Endodermal cell (in vitro differentiated cells): Measurements from ENCODE around the gene COA8. TPM values are rescaled to one million over a fixed set of nuclear protein-coding genes. Genes with fewer than 3 reads are reported as not detected.
A peak's percentile ranks its signal among the peaks of the same experiment; 100 is the strongest.
"Not testable (repeated sequence)": the region's sequence is repeated elsewhere in the genome, so short reads cannot be mapped to it uniquely, and the experiment has no call there.

Source experiments
- DNase-seq: peaks from one replicate; pipeline ENCODE4 v3.0.0-alpha.2; 2017
- H3K27ac ChIP-seq: 2 replicates; pipeline ENCODE4 v1.5.1; 2013; ENCODE audit warnings: mild to moderate bottlenecking, low read depth, low read length, moderate library complexity
- H3K27me3 ChIP-seq: 2 replicates; pipeline ENCODE4 v1.6.1; 2013; ENCODE audit warnings: mild to moderate bottlenecking, low read length, moderate library complexity; ENCODE audit not compliant: insufficient read depth, control insufficient read depth, poor library complexity, severe bottlenecking
- H3K36me3 ChIP-seq: 2 replicates; pipeline ENCODE4 v1.7.0; 2013; ENCODE audit warnings: mild to moderate bottlenecking, low read length, moderate library complexity; ENCODE audit not compliant: control insufficient read depth, insufficient read depth
- H3K4me1 ChIP-seq: one replicate; pipeline ENCODE4 v1.7.0; 2013; ENCODE audit warnings: low read length; ENCODE audit not compliant: control insufficient read depth, insufficient read depth
- H3K4me3 ChIP-seq: 2 replicates; pipeline ENCODE4 v1.5.1; 2013; ENCODE audit warnings: mild to moderate bottlenecking, low read length, moderate library complexity
- H3K9ac ChIP-seq: 2 replicates; pipeline ENCODE4 v1.6.1; 2013; ENCODE audit warnings: mild to moderate bottlenecking, low read length, moderate library complexity; ENCODE audit not compliant: poor library complexity, severe bottlenecking; ENCODE audit errors: extremely low read depth
- H3K9me3 ChIP-seq: 2 replicates; pipeline ENCODE4 v1.6.1; 2013; ENCODE audit warnings: mild to moderate bottlenecking, low read length, moderate library complexity; ENCODE audit not compliant: control insufficient read depth
- H3K27ac Mint-ChIP-seq: 2 replicates; pipeline ENCODE4 v1.8.0; 2020; ENCODE audit warnings: mixed read lengths
- H3K27me3 Mint-ChIP-seq: 2 replicates; pipeline ENCODE4 v1.8.0; 2021; ENCODE audit warnings: mild to moderate bottlenecking, mixed read lengths; ENCODE audit not compliant: insufficient read depth
- H3K36me3 Mint-ChIP-seq: 2 replicates; pipeline ENCODE4 v1.8.0; 2020; ENCODE audit warnings: low read depth, mixed read lengths
- H3K4me1 Mint-ChIP-seq: 2 replicates; pipeline ENCODE4 v1.8.0; 2020; ENCODE audit warnings: mixed read lengths
- H3K4me3 Mint-ChIP-seq: 2 replicates; pipeline ENCODE4 v1.8.0; 2020; ENCODE audit warnings: mild to moderate bottlenecking, moderate library complexity, mixed read lengths
- H3K9me3 Mint-ChIP-seq: 2 replicates; pipeline ENCODE4 v1.8.0; 2020; ENCODE audit warnings: mild to moderate bottlenecking, mixed read lengths
- CTCF ChIP-seq: fragments of 200-600 bp; sonication (generic); conservative IDR thresholded peaks from 2 replicates; pipeline ENCODE4 v1.5.0; 2021; ENCODE audit warnings: antibody characterized with exemption, mild to moderate bottlenecking
- WGBS, 2 experiments: methylation state at CpG; one replicate each; pipeline versions ENCODE4 v1.1.5 to v1.1.7; 2013; ENCODE audit warnings: missing lambda C conversion rate in 2 of 2, mixed read lengths in 1 of 2; ENCODE audit not compliant: insufficient coverage in 1 of 2, insufficient read length in 1 of 2; 5-methylcytosine and 5-hydroxymethylcytosine counted together
- total RNA-seq, 2 donors: library from RNA; stranded (reverse); fragmentation: NEBNext Ultra II Directional in 1 of 2; extraction: Animal tissue kit (Norgen Biotek cat#: 25700) in 1 of 2; gene quantifications; 2 replicates in 1 of 2; 3 replicates in 1 of 2; pipeline ENCODE4 v1.2.1, GENCODE V29; 2021

The COA8 gene
- total RNA-seq, 2 donors from 2014 or later, result 30.1 to 39.8 TPM

GRCh38 chr14:103524002-103524935 lies 38.5 kb upstream of the COA8 start:
- 74 to 83% methylated on average over 11 to 12 of the region's 12 CpGs for WGBS, 2 experiments
- H3K4me1 Mint-ChIP-seq, result peaks cover 37% of the 10 kb centered on the region
- Histone ChIP-seq H3K36me3 (peaks cover 12% of the 10 kb centered on the region), H3K4me1 (peaks cover 33% of the 10 kb centered on the region), H3K27me3 (peaks cover 11% of the 10 kb centered on the region), H3K9me3 (no peaks in the 10 kb centered on the region), H3K4me3 (no peak overlapping the region), H3K9ac (no peak overlapping the region), H3K27ac (no peak overlapping the region)
- H3K4me3 Mint-ChIP-seq, result peak overlapping the region; percentile 67
- no peaks in the 10 kb centered on the region for H3K9me3 Mint-ChIP-seq
- H3K27me3 Mint-ChIP-seq, result peaks cover 14% of the 10 kb centered on the region
- peak overlapping the region; percentile 72 for H3K27ac Mint-ChIP-seq
- peak; percentile 49 for TF ChIP-seq CTCF
- peaks cover 9% of the 10 kb centered on the region for H3K36me3 Mint-ChIP-seq
- no peak for DNase-seq

- H3K9me3 Mint-ChIP-seq, H3K36me3 ChIP-seq, H3K9me3 ChIP-seq, H3K27ac ChIP-seq, H3K36me3 Mint-ChIP-seq, H3K9ac ChIP-seq, DNase-seq: not testable (repeated sequence)
- Histone ChIP-seq H3K4me3 (peak overlapping the region; percentile 43), H3K4me1 (peaks cover 23% of the 10 kb centered on the region), H3K27me3 (peaks cover 11% of the 10 kb centered on the region)
- Mint-ChIP-seq H3K27me3 (peaks cover 14% of the 10 kb centered on the region), H3K4me3 (peak overlapping the region; percentile 13), H3K27ac (peak overlapping the region; percentile 72), H3K4me1 (peaks cover 39% of the 10 kb centered on the region)
- WGBS, 2 experiments, result 68 to 74% methylated on average over 12 to 17 of the region's 17 CpGs
These were observed 37.1 kb upstream of the COA8 start for GRCh38 chr14:103525430-103526246.

DNA sequence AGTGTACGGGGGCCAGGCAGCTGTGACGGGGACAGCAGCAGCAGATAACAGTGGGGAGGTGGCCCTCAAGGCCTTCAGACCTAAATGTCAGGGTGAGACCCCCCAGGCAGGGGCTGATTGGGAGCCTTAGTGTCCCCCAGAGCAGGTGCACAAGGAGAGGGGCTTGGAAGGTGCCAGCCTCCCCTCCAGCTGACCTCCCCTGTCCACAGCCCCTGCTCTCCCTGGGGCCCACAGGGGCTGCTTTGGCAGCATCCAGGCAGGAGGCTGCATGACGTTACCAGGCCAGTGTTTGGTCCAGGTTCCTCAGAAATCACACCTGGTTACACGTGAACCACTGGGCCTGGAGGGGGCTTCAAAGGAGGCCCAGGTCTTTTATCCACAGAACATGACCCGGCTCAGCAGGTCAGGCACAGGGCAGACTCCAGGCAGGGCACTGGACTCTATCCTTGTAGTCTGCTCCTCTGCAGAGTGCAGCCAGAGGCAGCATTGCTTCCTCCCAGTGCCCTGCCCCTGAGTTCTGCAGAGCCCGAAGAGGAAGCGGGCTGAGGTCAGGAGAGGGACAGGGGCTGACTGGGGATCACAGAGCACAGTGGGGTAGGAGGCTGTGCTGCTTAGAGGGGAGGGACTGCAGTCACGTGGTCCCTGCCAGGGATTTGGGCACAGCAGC lies 36.4 kb upstream of the COA8 start:
- peaks cover 14% of the 10 kb centered on the region for H3K27me3 Mint-ChIP-seq
- H3K4me3 Mint-ChIP-seq, result peak overlapping the region; percentile 13
- Histone ChIP-seq H3K4me1 (peaks cover 23% of the 10 kb centered on the region), H3K9me3 (no peaks in the 10 kb centered on the region), H3K27ac (no peak overlapping the region), H3K9ac (no peak overlapping the region), H3K4me3 (no peak overlapping the region), H3K36me3 (peaks cover 7% of the 10 kb centered on the region), H3K27me3 (peaks cover 11% of the 10 kb centered on the region)
- TF ChIP-seq CTCF, result no peak
- 86 to 89% methylated on average over 5 to 8 of the region's 8 CpGs for WGBS, 2 experiments
- no peak overlapping the region for H3K27ac Mint-ChIP-seq
- no peak for DNase-seq
- H3K36me3 Mint-ChIP-seq, result no peaks in the 10 kb centered on the region
- H3K9me3 Mint-ChIP-seq, result no peaks in the 10 kb centered on the region
- H3K4me1 Mint-ChIP-seq, result peaks cover 39% of the 10 kb centered on the region
